Duodenal mucosa (tissue), 2 donors: ENCODE results near the gene GPR83.
"Not testable (repeated sequence)": the region's sequence is repeated elsewhere in the genome, so short reads cannot be mapped to it uniquely, and the experiment has no call there.

Source experiments
- H3K27ac ChIP-seq: one replicate; pipeline ENCODE4 v1.7.0; 2013; ENCODE audit warnings: low read depth, low read length
- H3K27me3 ChIP-seq, 2 donors: one replicate each; pipeline ENCODE4 v1.7.0; 2013; ENCODE audit warnings: low read length in 2 of 2, control low read depth in 1 of 2; ENCODE audit not compliant: insufficient read depth in 2 of 2, control insufficient read depth in 1 of 2
- H3K36me3 ChIP-seq, 2 donors: one replicate each; pipeline ENCODE4 v1.7.0; 2013; ENCODE audit warnings: low read length in 2 of 2, control low read depth in 1 of 2; ENCODE audit not compliant: insufficient read depth in 2 of 2, control insufficient read depth in 1 of 2
- H3K4me1 ChIP-seq, 2 donors: one replicate each; pipeline ENCODE4 v1.7.0; 2013; ENCODE audit warnings: low read length in 2 of 2, control low read depth in 1 of 2; ENCODE audit not compliant: insufficient read depth in 2 of 2, control insufficient read depth in 1 of 2
- H3K4me3 ChIP-seq, 2 donors: one replicate each; pipeline ENCODE4 v1.7.0; 2013; ENCODE audit warnings: low read length in 2 of 2, low read depth in 1 of 2
- H3K9ac ChIP-seq, 2 donors: one replicate each; pipeline ENCODE4 v1.7.0; 2013; ENCODE audit warnings: low read length in 2 of 2, low read depth in 1 of 2
- H3K9me3 ChIP-seq, 2 donors: one replicate each; pipeline ENCODE4 v1.7.0; 2013; ENCODE audit warnings: low read length in 2 of 2, control low read depth in 1 of 2; ENCODE audit not compliant: control insufficient read depth in 1 of 2

Gene GPR83

DNA sequence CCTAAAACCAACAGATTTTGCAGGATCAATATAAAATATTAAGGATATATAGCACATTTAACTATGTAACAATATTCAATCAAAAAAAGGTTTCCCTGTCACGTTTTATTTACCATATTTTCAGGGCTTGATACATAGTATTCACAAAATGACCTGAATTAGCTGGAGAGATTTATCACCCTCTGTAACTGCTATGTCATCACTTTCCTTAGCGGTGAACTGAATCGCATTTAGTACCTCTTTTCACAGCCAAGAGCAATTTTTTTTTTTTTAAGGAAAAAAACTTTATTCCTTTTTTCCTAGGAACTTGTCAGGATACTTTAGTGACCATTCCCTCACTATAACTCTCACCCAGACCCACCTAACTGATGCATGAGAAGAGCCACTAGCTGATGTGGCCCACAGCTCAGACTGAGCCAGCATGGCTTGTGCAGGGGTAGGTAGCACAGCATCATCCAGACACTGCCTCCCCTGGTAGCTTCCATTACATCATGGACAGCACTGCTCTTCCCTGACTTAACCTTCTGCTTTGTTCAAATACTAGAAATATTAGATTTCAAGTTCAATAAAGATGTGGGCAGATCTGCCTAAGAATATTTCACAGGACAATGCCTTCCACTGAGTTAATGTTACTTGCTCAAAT is 17.0 kb upstream of the GPR83 start:
- H3K4me1 ChIP-seq = no peaks in the 10 kb centered on the region
- H3K36me3 ChIP-seq = peaks cover 0 to 3% of the 10 kb centered on the region in 2 donors
- H3K9ac ChIP-seq = no peak overlapping the region
- no peak overlapping the region for H3K27ac ChIP-seq
- H3K4me3 ChIP-seq = no peak overlapping the region
- H3K27me3 ChIP-seq = no peaks in the 10 kb centered on the region
- no peaks in the 10 kb centered on the region for H3K9me3 ChIP-seq

DNA sequence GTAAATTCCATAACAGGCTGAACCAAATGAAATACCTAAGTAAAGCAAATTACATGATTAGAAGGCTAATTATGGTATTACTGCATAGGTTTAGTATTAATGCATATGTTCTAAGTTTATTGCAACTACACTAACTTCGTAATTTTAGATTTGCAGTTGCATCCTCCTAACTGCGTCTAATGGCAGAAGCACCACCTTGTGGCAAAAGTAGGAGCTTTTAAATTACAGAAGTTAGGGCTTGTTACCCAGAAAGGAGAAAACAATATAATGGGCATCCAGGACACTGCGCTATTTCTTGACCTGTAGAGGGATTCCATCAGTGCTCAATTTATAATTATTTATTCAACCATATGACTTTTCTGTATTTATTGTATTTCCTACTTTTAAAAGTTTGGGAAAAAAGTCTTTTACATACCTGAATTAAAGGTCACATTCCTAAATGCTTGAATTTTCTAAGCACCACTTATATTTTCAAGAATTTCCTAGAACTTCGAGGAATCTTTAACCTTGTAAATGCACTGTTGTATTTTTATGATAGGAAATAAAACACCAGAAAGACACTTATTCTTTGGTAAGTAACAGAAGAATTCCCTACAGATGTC is 16.3 kb upstream of the GPR83 start:
- no peaks in the 10 kb centered on the region for H3K9me3 ChIP-seq
- H3K9ac ChIP-seq = no peak overlapping the region
- H3K27ac ChIP-seq = no peak overlapping the region
- no peaks in the 10 kb centered on the region for H3K4me1 ChIP-seq
- H3K4me3 ChIP-seq = no peak overlapping the region
- no peaks in the 10 kb centered on the region for H3K36me3 ChIP-seq
- H3K27me3 ChIP-seq = no peaks in the 10 kb centered on the region

DNA sequence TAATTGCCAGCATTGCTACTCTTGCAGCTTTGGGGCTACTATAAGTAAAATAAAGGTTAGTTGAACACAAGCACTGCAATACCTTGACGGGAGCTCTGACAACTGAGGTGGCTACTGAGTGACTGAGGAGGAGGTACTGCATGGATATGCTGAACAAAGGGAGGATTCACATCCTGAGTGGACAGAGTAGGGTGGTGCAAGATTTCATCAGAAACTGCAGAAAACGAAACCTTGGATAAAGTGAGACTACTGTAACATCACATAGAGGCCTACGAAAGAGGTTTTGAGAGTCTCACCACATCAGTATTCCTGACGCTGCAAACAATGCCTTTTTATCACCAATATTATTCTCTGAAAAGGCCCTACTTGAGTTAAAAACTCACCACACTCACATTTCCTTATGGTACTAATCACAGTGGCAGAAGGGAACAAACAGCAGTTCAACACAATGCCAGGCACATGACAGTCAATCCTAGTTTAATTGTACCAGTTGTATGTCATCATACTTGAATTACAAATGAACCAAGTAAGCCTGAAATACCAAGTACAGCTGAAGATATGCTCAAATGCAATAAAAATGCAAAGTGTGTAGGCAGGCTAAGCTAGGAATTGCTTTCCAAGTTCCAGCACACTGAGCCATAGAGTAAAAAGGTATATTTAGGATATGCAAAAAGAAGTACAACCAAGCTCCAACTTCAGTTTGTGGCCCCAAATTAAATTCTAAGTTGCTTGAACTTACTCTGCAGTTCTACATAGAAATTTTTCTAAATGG is 4.0 kb upstream of the GPR83 start:
- H3K9me3 ChIP-seq = no peaks in the 10 kb centered on the region
- H3K36me3 ChIP-seq = no peaks in the 10 kb centered on the region
- H3K27me3 ChIP-seq = peaks cover 10 to 19% of the 10 kb centered on the region in 2 donors
- H3K4me1 ChIP-seq = no peaks in the 10 kb centered on the region
- H3K9ac ChIP-seq = no peak overlapping the region
- no peak overlapping the region for H3K27ac ChIP-seq
- no peak overlapping the region for H3K4me3 ChIP-seq

DNA sequence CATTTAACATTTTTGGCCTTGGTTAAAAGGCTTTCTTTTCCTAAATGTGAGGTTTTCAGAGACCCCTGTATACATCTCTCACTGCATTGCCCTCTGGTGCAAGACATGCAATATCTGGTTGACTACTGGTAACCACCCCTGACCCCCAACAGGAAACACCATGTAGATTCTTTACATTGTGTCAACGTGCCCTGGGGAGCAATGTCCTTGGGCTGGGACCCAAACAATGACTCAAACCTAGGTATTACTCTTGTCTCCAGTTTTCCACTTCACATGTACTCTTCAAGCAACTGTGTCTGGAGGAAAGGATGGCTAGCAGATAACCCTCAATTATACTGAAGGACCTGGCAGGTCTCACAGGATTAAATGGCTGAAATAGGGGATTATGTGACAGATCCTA is 1.1 kb upstream of the GPR83 start:
- Histone ChIP-seq H3K9me3 (no peaks in the 10 kb centered on the region), H3K4me3 (no peak overlapping the region), H3K27me3 (peaks cover 25 to 39% of the 10 kb centered on the region in 2 donors), H3K9ac (no peak overlapping the region), H3K36me3 (no peaks in the 10 kb centered on the region), H3K4me1 (no peaks in the 10 kb centered on the region), H3K27ac (no peak overlapping the region)

DNA sequence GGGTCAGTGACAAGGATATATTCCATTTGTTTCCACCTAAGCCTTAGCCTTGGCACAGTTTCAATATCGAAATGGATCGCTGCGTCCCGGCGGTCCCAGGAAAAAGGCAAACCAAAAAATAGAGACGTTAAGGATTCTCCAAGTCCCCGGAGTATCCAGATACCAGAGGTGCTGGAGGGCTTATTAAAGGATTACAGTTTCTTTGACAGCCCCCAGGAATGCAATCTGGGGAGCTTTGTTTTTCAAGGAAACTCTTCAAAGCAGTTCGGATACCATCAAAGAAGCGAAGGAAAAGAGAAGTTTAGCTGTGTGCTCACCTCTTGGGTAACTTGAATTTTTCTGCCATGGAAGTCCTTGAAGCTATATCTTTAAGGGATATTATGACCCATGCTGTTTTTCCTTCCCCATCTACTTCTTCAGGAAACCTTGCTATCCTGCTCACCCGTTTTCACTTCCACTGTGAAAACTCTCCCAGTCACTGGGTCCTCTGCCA is 600 bp upstream of the GPR83 start:
- Histone ChIP-seq H3K4me1 (no peaks in the 10 kb centered on the region), H3K27ac (no peak overlapping the region), H3K36me3 (no peaks in the 10 kb centered on the region), H3K9ac (no peak overlapping the region), H3K4me3 (peak overlapping the region in 1 of 2 donors; percentile 29), H3K9me3 (no peaks in the 10 kb centered on the region), H3K27me3 (peaks cover 25 to 39% of the 10 kb centered on the region in 2 donors)

DNA sequence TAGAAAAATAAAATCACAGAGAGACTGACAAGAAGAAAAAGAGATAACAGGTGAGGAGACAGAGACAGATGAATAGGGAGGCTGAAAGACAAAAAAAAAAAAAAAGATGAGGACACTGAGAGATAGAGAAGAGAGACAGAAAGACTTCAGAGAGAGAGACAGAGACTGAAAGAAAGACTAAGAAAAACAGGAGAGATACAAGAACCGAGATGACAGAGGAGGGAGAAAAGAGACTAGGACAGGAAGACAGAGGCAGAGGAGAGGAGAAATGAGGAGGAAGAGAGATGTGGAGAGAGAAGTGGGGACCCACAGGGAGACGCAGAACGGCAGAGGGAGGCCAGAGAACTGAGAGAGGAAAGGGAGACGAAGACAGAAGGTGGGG is 771 bp downstream of the GPR83 start:
- Histone ChIP-seq H3K36me3 (no peaks in the 10 kb centered on the region), H3K27me3 (peaks cover 25 to 39% of the 10 kb centered on the region in 2 donors), H3K9me3 (no peaks in the 10 kb centered on the region), H3K4me1 (no peaks in the 10 kb centered on the region), H3K27ac (no peak overlapping the region), H3K4me3 (no peak overlapping the region), H3K9ac (no peak overlapping the region)

DNA sequence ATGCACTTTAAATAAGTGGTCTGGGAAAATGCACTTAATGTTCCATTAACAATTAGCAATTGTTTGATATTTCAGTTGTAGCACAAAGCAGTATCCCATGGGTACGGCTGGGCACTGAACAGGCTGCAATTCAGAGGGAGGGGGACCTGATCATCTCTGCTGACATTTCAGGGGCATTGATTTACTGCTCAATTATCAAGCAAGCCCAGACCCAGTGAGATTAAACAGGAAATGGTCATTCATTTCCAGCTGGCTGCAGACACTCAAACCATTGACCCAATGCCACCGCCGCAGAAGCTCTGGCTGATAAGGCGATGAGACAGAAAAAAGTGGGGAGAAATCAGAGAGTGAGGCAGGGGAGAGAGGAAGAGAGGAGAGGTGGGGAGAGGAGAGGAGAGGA is 1.2 kb downstream of the GPR83 start:
- Histone ChIP-seq H3K9ac (no peak overlapping the region), H3K4me1 (no peaks in the 10 kb centered on the region), H3K4me3 (no peak overlapping the region), H3K9me3 (no peaks in the 10 kb centered on the region), H3K27me3 (peaks cover 25 to 39% of the 10 kb centered on the region in 2 donors), H3K36me3 (no peaks in the 10 kb centered on the region), H3K27ac (no peak overlapping the region)

DNA sequence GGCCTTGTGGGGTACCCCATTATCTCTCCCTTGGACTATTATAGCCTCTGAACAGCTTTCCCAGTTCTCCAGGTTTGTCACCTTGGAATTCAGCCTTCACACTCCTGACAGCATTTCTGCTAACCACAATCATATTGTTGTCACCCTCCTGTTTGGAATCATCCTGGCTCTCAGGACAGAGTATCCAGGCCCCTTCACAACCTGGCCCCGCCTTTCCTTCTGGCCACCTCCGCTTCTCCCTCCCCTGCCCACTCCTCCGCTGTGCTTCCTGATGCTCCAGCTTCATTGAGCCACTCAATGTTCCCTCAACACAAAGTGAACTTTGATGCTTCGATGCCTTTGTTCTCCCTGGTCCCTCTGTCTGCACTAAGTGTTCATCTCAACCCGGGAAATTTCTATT is 3.1 kb downstream of the GPR83 start:
- H3K9me3 ChIP-seq = no peaks in the 10 kb centered on the region
- no peaks in the 10 kb centered on the region for H3K4me1 ChIP-seq
- no peak overlapping the region for H3K27ac ChIP-seq
- no peaks in the 10 kb centered on the region for H3K36me3 ChIP-seq
- H3K9ac ChIP-seq = no peak overlapping the region
- no peak overlapping the region for H3K4me3 ChIP-seq
- H3K27me3 ChIP-seq = peaks cover 25 to 39% of the 10 kb centered on the region in 2 donors

DNA sequence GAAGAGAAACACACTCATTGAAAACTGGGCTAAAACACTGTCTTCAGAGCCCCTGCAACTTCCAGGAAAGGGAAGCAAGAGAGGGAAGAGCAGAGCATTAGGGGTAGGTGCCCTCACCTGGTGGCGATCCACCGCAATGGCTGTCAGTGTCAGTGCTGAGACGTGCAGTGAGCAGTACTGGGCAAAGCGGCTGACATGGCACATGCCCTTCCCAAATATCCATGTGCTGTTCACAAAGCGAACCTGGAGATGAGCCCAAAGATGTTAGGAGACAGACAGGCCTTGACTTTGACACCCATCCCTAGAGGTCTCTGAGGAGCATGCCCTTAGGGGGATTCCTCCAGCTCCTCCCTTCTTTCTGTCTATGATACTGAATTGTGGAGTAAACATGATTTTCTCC is 4.9 kb downstream of the GPR83 start:
- Histone ChIP-seq H3K9me3 (no peaks in the 10 kb centered on the region), H3K4me3 (no peak overlapping the region), H3K4me1 (no peaks in the 10 kb centered on the region), H3K27ac (no peak overlapping the region), H3K9ac (no peak overlapping the region), H3K27me3 (peaks cover 20 to 28% of the 10 kb centered on the region in 2 donors), H3K36me3 (no peaks in the 10 kb centered on the region)

DNA sequence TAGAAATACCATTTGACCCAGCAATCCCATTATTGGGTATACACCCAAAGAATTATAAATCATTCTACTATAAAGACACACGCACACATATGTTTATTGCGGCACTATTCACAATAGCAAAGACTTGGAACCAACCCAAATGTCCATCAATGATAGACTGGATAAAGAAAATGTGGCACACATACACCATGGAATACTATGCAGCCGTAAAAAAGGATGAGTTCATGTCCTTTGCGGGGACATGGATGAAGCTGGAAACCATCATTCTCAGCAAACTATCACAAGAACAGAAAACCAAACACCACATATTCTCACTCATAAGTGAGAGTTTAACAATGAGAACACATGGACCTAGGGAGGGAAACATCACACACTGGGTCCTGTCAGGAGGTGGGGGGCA is 9.3 kb downstream of the GPR83 start:
- not testable (repeated sequence) for H3K9ac ChIP-seq, H3K36me3 ChIP-seq, H3K9me3 ChIP-seq, H3K27me3 ChIP-seq, H3K4me1 ChIP-seq, H3K27ac ChIP-seq, H3K4me3 ChIP-seq
